H1 (cell line): ENCODE measurements around the gene KRTAP10-5. TPM values are rescaled to one million over a fixed set of nuclear protein-coding genes. Genes with fewer than 3 reads are reported as not detected.

Source experiments
- CTCF ChIA-PET: fragments of 300-600 bp; sonication (Branson Sonifier 250); formaldehyde crosslinking; loops from one replicate; lab custom pipeline; 2021; ENCODE audit not compliant: partially characterized antibody; lab: Charles Lee
- POLR2A ChIA-PET: fragments of 300-600 bp; sonication (Branson Sonifier 250); formaldehyde crosslinking; loops from one replicate; lab custom pipeline; 2021; ENCODE audit warnings: inconsistent platforms; ENCODE audit not compliant: partially characterized antibody; lab: Charles Lee
- DNase-seq, 2 experiments: peaks; one replicate each; pipeline versions ENCODE4 v3.0.0 to v3.0.0-alpha.2; 2010 to 2022; ENCODE audit warnings: low spot score in 2 of 2, low read depth in 1 of 2, mixed read lengths in 1 of 2
- FAIRE-seq: peaks from 2 replicates; lab custom pipeline; 2011; peaks lifted over from hg19 to GRCh38; lab: Jason Lieb, UNC
- H2AFZ ChIP-seq: 2 replicates; pipeline ENCODE4 v1.8.1; 2012; ENCODE audit warnings: low read length, inconsistent platforms
- H2AK5ac ChIP-seq: 2 replicates; pipeline ENCODE4 v1.6.1; 2013; ENCODE audit warnings: low read depth, low read length
- H2BK120ac ChIP-seq: replicated peaks from 2 replicates; pipeline ENCODE3; 2013; ENCODE audit warnings: low read depth, low read length, inconsistent platforms
- H2BK12ac ChIP-seq: 2 replicates; pipeline ENCODE4 v1.6.1; 2013; ENCODE audit warnings: low read depth, low read length
- H2BK15ac ChIP-seq: 2 replicates; pipeline ENCODE4 v1.6.1; 2013; ENCODE audit warnings: low read length
- H2BK20ac ChIP-seq: 2 replicates; pipeline ENCODE4 v1.6.1; 2013; ENCODE audit warnings: low read length
- H2BK5ac ChIP-seq: 2 replicates; pipeline ENCODE4 v1.6.1; 2013; ENCODE audit warnings: low read depth, low read length
- H3K14ac ChIP-seq: 2 replicates; pipeline ENCODE4 v1.6.1; 2013; ENCODE audit warnings: inconsistent platforms; ENCODE audit not compliant: insufficient read length
- H3K18ac ChIP-seq: 2 replicates; pipeline ENCODE4 v1.6.1; 2013; ENCODE audit warnings: low read length; ENCODE audit errors: extremely low read depth
- H3K23ac ChIP-seq: 2 replicates; pipeline ENCODE4 v1.6.1; 2013; ENCODE audit warnings: inconsistent platforms; ENCODE audit not compliant: insufficient read length
- H3K23me2 ChIP-seq: 2 replicates; pipeline ENCODE4 v1.6.1; 2013; ENCODE audit warnings: low read depth, low read length
- H3K27ac ChIP-seq: 2 replicates; pipeline ENCODE4 v1.6.1; 2011; ENCODE audit warnings: low read depth, low read length, inconsistent platforms
- H3K27me3 ChIP-seq, 4 experiments: replicated peaks in 1 of 4; 1 replicate in 1 of 4; 2 replicates in 3 of 4; pipeline versions ENCODE4 v1.6.1 to v1.8.1; 2011 to 2013; ENCODE audit warnings: low read length in 3 of 4, mild to moderate bottlenecking in 3 of 4, inconsistent platforms in 2 of 4, mixed read lengths in 2 of 4, moderate library complexity in 1 of 4; ENCODE audit not compliant: control insufficient read depth in 3 of 4, insufficient read depth in 3 of 4; ENCODE audit errors: extremely low read depth in 1 of 4
- H3K36me3 ChIP-seq, 4 experiments: 2 replicates each; pipeline versions ENCODE4 v1.6.1 to v1.8.1; 2011 to 2013; ENCODE audit warnings: mild to moderate bottlenecking in 4 of 4, low read length in 3 of 4, moderate library complexity in 2 of 4, control low read depth in 1 of 4, inconsistent platforms in 1 of 4; ENCODE audit not compliant: insufficient read depth in 4 of 4, control insufficient read depth in 2 of 4
- H3K4ac ChIP-seq: replicated peaks from 2 replicates; pipeline ENCODE3; 2013; ENCODE audit warnings: low read length, low read depth, mixed read lengths, inconsistent platforms; ENCODE audit not compliant: insufficient read length
- H3K4me1 ChIP-seq, 4 experiments: replicated peaks in 1 of 4; 1 replicate in 1 of 4; 2 replicates in 3 of 4; pipeline versions ENCODE4 v1.6.1 to v1.8.1; 2011 to 2013; ENCODE audit warnings: low read length in 3 of 4, inconsistent platforms in 2 of 4, mixed read lengths in 1 of 4; ENCODE audit not compliant: insufficient read depth in 4 of 4, control insufficient read depth in 3 of 4
- H3K4me2 ChIP-seq, 2 experiments: 2 replicates each; pipeline versions ENCODE4 v1.6.1 to v1.8.1; 2011 to 2013; ENCODE audit warnings: low read depth in 2 of 2, low read length in 2 of 2, control low read depth in 1 of 2, inconsistent platforms in 1 of 2, mild to moderate bottlenecking in 1 of 2; ENCODE audit not compliant: insufficient read depth in 1 of 2
- H3K4me3 ChIP-seq, 4 experiments: fragments of 200-600, 300-600 bp in 1 of 4; sonication (generic), shearing (Covaris generic), sonication (Bioruptor Twin) in 1 of 4; 2 replicates each; pipeline versions ENCODE4 v1.5.1 to v1.8.1; 2011 to 2016; ENCODE audit warnings: low read length in 4 of 4, low read depth in 3 of 4, control low read depth in 2 of 4, inconsistent platforms in 2 of 4, mild to moderate bottlenecking in 2 of 4, mixed read lengths in 1 of 4, moderate library complexity in 1 of 4; ENCODE audit not compliant: insufficient read depth in 2 of 4; ENCODE audit errors: extremely low read depth in 1 of 4
- H3K56ac ChIP-seq: replicated peaks from 2 replicates; pipeline ENCODE3; 2013; ENCODE audit warnings: low read depth, mild to moderate bottlenecking, mixed read lengths, low read length, inconsistent platforms; ENCODE audit not compliant: insufficient read length
- H3K79me1 ChIP-seq: 2 replicates; pipeline ENCODE4 v1.6.1; 2013; ENCODE audit warnings: low read depth, low read length, control low read depth
- H3K79me2 ChIP-seq, 2 experiments: 2 replicates each; pipeline versions ENCODE4 v1.6.1 to v1.8.1; 2012 to 2013; ENCODE audit warnings: low read length in 2 of 2, mild to moderate bottlenecking in 2 of 2, inconsistent platforms in 1 of 2; ENCODE audit not compliant: insufficient read depth in 2 of 2, control insufficient read depth in 1 of 2
- H3K9ac ChIP-seq, 4 experiments: replicated peaks in 1 of 4; 1 replicate in 1 of 4; 2 replicates in 3 of 4; pipeline versions ENCODE4 v1.6.1 to v1.8.1; 2011 to 2013; ENCODE audit warnings: low read depth in 3 of 4, low read length in 3 of 4, control low read depth in 2 of 4, mild to moderate bottlenecking in 2 of 4, moderate library complexity in 2 of 4, inconsistent platforms in 1 of 4; ENCODE audit errors: extremely low read depth in 1 of 4
- H3K9me3 ChIP-seq, 2 experiments: 2 replicates each; pipeline versions ENCODE4 v1.6.1 to v1.8.1; 2012 to 2013; ENCODE audit warnings: mild to moderate bottlenecking in 2 of 2, moderate library complexity in 2 of 2, control low read depth in 1 of 2, inconsistent platforms in 1 of 2, low read depth in 1 of 2, low read length in 1 of 2, mixed read lengths in 1 of 2; ENCODE audit not compliant: insufficient read depth in 2 of 2
- H4K20me1 ChIP-seq, 2 experiments: replicated peaks in 1 of 2; 2 replicates each; pipeline versions ENCODE3 to v1.8.1; 2011 to 2013; ENCODE audit warnings: inconsistent platforms in 2 of 2, low read length in 2 of 2, mild to moderate bottlenecking in 1 of 2; ENCODE audit not compliant: insufficient read depth in 2 of 2, control insufficient read depth in 1 of 2
- H4K5ac ChIP-seq: 2 replicates; pipeline ENCODE4 v1.6.1; 2013; ENCODE audit warnings: low read length, low read depth, mixed read lengths, inconsistent platforms; ENCODE audit not compliant: insufficient read length
- H4K8ac ChIP-seq: 2 replicates; pipeline ENCODE4 v1.8.0; 2013; ENCODE audit warnings: mild to moderate bottlenecking, moderate library complexity, low read length, inconsistent platforms; ENCODE audit not compliant: insufficient read depth; ENCODE audit errors: extremely low read depth
- H4K91ac ChIP-seq: replicated peaks from 2 replicates; pipeline ENCODE3; 2013; ENCODE audit warnings: low read length, mixed read lengths, inconsistent platforms; ENCODE audit not compliant: insufficient read length
- TAF7 ChIP-seq: optimal IDR thresholded peaks from 2 replicates; pipeline ENCODE3; 2011; ENCODE audit warnings: low read depth, mild to moderate bottlenecking, inconsistent platforms, low read length, moderate library complexity, borderline replicate concordance
- WGBS, 2 experiments: shearing (Covaris generic) in 1 of 2; methylation state at CpG; one replicate each; pipeline versions ENCODE4 v1.1.6 to v1.1.7; 2013 to 2015; ENCODE audit warnings: low lambda C conversion rate in 2 of 2, mixed read lengths in 2 of 2, inconsistent platforms in 1 of 2, low coverage in 1 of 2, missing lambda C conversion rate in 1 of 2; ENCODE audit not compliant: insufficient replicate concordance in 2 of 2, insufficient coverage in 1 of 2, insufficient read length in 1 of 2; ENCODE audit errors: extremely low coverage in 1 of 2, missing lambda C conversion rate in 1 of 2; 5-methylcytosine and 5-hydroxymethylcytosine counted together
- polyA plus RNA-seq, 7 experiments: library from polyadenylated mRNA; depleted of rRNA in 3 of 7; stranded (reverse) in 5 of 7; unstranded in 2 of 7; fragments of >200 nt in 5 of 7; fragments of 200-250 nt in 2 of 7; gene quantifications; 1 replicate in 5 of 7; 2 replicates in 1 of 7; 4 replicates in 1 of 7; pipeline versions ENCODE4 v1.2.1 to v1.2.3, GENCODE V29; 2011 to 2013; ENCODE audit warnings: missing spikeins in 2 of 7, mixed read lengths in 2 of 7
- total RNA-seq: library from RNA; stranded (reverse); fragmentation: NEBNext Ultra II Directional; extraction: Animal tissue kit (Norgen Biotek cat#: 25700); gene quantifications from 2 replicates; pipeline ENCODE4 v1.2.1, GENCODE V29; 2021

Gene KRTAP10-5
- total and polyA plus RNA-seq, 2 of the 8 experiments (the other 6 are each of a cell fraction or from before 2014, with no cell fraction given) = 0.09 TPM; not detected in 1

GRCh38 chr21:44626673-44627143 is 46.3 kb upstream of the KRTAP10-5 start, which contains the start of gene KRTAP10-9:
KRTAP10-9 (plus strand) TSS chr21:44627093; CDS start chr21:44627172, 79 bp downstream.
- no peaks in the 10 kb centered on the region for H3K23me2 ChIP-seq
- H3K9me3 ChIP-seq = peaks cover 16% of the 10 kb centered on the region in 2 experiments
- H4K8ac ChIP-seq = no peak within 1 kb of the TSS; the same call in 1 of the 2 replicates
- H3K14ac ChIP-seq = no peak within 1 kb of the TSS
- H2AFZ ChIP-seq = no peak within 1 kb of the TSS
- H3K18ac ChIP-seq = no peak within 1 kb of the TSS; the same call in 1 of the 2 replicates
- 0 out of 2 replicates have a peak within 1 kb of the TSS, but pooled peaks have one; percentile 46 for H2BK15ac ChIP-seq
- no peak within 1 kb of the TSS for H2BK12ac ChIP-seq
- H3K36me3 ChIP-seq = no peaks in the 10 kb centered on the region
- no peaks in the 10 kb centered on the region for H4K20me1 ChIP-seq
- no peak within 1 kb of the TSS for H3K56ac ChIP-seq
- no peak for DNase-seq
- H2BK120ac ChIP-seq = no peak within 1 kb of the TSS
- no peak within 1 kb of the TSS for H4K91ac ChIP-seq
- H4K5ac ChIP-seq = no peak within 1 kb of the TSS
- ChIA-PET CTCF (interaction anchor here (0.6 to 2.5 kb wide), 7 partner anchors 8 to 396 kb away, joined by 3 to 9 read pairs (median 3); no protein-coding TSS in a partner anchor), POLR2A (no interaction called here)
- no peak within 1 kb of the TSS; a peak in 1 of 4 replicates for H3K4me2 ChIP-seq
- H3K9ac ChIP-seq = no peak within 1 kb of the TSS; a peak in 1 of 7 replicates
- H3K79me2 ChIP-seq = no peaks in the 10 kb centered on the region
- no peak within 1 kb of the TSS for H3K27ac ChIP-seq
- no peak within 1 kb of the TSS for H3K23ac ChIP-seq
- H3K4me3 ChIP-seq = no peak within 1 kb of the TSS
- TF ChIP-seq TAF7 = no peak
- no peaks in the 10 kb centered on the region for H3K79me1 ChIP-seq
- H2AK5ac ChIP-seq = no peak within 1 kb of the TSS
- no peaks in the 10 kb centered on the region; a peak in 1 of 7 replicates for H3K4me1 ChIP-seq
- no peak within 1 kb of the TSS for H2BK5ac ChIP-seq
- WGBS, 2 experiments = 78% methylated on average over 4 of the region's 7 CpGs; no CpG with 5 or more reads in 1 of the 2 experiments
- no peak for FAIRE-seq
- no peaks in the 10 kb centered on the region for H3K27me3 ChIP-seq
- H3K4ac ChIP-seq = no peak within 1 kb of the TSS
- 0 out of 2 replicates have a peak within 1 kb of the TSS, but pooled peaks have one; percentile 32 for H2BK20ac ChIP-seq
